HG03457 (cell line): ENCODE data around the gene DCLK1.
"Not testable (repeated sequence)": the region's sequence is repeated elsewhere in the genome, so short reads cannot be mapped to it uniquely, and the experiment has no call there.

ENCODE experiments used
- ATAC-seq: cut with Tn5 transposase; IDR thresholded peaks from one replicate; pipeline ENCODE4 v1.9.1; 2021; ENCODE audit warnings: moderate number of reproducible peaks; ENCODE audit not compliant: unreplicated experiment

DCLK1 gene

DNA sequence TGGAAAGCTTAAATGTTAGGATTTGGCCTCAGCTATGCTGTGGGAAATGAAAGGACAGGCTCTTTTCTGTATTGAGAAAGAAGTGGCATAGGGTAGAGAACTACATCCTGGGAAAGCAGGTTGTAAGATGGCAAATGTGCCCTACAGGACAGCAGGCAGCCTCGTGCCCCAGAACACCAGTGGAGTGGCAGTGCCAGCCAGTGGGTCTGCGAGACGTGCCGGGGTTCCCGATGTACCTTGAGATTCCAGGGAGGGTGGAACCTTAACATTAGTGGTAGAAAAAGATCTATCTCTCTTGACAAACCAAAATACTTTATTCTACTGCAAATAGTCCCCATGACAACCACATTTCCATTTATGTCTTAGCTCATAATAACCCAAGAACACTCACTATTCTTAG lies 42.7 kb downstream of the DCLK1 start:
- ATAC-seq, result no peak

DNA sequence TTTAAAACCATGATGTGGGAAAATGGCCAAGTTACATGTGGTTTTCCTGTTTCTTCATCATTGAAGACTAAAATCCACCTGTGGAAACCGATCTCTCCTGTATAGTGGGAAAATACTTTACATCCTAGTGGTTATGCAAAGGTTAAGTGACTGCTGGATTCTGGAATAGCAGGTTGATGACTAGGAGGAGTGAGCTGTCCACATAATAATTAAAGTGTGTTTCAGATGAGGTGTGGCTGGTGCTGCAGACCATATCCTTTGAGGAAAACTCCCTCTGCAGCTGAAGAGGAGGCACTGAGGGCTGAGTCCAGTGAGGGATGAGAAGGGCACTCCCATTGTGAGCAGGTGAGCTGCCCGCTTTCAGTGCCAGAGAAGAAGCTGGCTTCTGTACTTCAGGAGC lies 43.2 kb downstream of the DCLK1 start:
- ATAC-seq, result no peak

DNA sequence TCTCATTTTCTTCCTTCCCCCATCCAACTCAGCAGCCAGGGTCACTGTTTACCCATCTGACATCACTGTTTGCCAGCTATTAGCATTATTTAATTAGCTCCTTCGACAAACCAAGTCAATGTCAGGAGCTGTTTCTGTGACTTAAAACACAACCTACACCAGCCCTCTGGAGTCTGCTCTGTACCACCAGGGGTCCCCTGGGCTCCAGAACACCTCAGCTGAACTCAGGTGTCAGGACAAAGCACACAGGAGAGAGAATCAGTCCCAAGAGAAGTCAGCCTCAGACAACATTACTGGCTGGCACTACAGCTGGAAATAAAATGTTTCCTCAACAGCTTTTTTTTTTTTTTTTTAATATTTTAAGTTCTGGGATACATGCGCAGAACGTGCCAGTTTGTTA lies 45.1 kb downstream of the DCLK1 start:
- ATAC-seq, result no peak

DNA sequence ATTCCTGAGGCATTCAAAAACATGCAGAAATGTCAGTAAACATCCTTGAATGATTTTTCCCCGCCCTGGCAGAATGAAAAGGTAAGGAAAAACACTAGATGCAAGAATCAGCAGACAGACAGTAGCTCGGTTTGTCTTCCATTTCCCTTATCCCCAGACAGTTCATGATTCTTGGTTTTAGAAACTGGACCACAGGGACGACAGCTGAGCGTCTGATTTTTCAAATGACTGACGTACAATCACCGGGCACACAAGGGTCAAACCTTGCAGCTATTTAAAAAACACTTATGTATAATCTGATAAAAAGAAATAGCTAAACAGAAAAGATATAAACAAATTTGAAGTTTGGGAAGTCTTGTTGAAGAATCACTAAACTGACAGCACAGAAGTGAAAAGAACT lies 47.1 kb downstream of the DCLK1 start:
- ATAC-seq, result no peak

DNA sequence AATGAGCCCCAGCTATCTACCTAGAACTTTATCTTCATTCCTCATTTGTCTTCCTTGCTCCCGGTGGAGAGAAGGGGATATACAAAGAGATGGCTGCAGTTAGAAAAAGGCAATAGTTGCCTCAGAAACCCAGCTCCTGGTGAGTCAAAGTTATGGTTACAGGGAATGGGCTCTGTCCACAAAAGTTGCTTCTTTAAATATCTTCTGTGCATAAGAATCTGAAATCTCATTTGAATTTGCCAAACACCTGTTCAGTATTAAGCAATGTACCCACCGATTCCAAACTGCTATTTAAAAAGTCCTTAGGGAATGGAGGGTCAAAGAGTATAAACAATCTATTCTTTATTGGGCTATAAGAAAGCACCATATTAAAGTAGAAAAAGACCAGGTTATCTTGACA lies 48.4 kb downstream of the DCLK1 start:
- no peak for ATAC-seq

DNA sequence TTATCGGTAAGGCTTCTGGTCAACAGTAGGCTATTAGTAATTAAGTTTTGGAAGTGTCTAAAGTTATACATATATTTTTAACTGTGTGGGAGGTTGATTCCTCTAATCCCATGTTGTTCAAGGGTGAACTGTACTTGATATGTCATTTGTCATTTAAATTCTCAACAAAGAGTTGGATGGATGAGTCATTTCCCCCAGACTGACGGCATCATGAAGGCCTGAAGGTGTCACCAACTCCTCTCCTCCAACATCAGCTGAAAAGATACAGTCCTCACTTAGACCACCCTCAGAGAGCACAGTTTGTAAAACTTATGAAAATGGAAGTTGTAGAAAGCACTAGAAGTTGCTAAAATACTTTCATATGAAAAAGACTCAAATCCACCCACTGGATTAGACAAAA lies 48.8 kb downstream of the DCLK1 start:
- ATAC-seq, result no peak

DNA sequence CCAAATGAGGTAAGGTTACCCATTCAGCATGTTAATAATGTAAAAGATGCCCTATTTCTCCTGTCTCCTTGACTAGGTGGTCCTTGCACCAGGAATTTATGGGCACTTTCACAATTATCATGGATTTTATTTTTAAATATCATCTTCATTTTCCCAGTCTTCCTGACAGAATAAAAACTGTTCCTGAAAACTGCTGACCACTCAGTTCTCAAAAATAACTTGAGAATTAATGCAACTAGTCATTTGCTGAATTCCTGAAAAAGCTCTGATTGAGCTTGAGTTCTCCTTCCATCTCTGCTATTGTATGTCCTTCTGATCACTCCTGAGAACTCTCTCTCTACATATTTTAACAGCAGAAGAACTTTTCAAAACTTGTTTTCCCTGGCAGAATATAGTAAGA lies 55.0 kb downstream of the DCLK1 start:
- ATAC-seq, result no peak

DNA sequence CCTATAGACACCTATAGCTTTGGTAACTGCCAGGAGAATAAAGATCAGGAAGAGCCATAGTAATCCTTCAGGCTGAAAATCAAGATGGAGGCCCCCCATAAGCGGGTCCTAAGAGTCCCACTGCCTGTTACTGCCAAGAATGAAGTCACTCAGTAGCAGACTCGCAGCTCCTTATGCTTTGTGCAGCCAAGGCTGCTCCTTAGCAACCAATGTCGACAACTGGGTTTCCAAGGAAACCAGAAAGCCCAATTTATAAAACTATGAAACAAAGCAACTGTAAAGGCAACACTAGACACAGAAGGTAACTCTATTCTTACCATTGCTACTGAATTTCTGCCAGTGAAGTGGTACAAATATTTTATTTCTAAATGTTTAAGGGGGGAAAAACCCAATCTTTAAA lies 56.5 kb downstream of the DCLK1 start:
- ATAC-seq, result no peak

DNA sequence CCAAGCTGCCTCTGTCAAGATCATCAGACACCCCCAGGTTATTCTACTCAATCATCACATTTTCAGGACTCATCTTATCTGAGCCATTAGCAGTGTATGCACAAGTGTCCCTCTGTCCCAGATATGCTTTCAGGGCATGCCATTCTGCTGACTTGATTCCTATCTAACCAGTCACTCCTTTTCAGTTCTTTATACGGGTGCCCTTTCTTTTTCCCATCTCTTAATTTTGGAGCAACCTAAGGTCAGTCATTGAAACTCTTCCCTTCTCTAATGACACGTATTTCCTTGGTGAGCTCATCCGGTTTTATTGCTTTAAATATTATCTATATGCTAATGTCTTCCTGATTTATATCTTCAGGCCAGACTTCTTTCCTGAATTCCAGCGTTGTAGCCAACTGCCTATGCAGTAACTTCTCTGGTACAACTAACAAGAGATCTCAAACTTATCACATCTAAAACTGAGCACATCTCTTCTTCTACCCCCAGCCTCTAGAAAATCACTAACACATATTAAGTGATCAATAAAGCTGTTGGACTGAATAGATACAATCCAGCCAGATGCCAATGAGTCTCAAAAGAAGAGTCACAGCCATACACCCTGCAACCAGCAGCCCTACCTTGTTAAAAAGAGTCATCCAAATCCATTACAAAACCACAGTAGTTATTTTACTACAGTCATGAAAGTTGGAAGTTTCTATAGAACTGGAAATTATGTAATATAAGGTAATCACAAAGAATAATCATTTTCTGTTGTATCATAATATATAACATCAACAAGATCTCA lies 58.8 kb downstream of the DCLK1 start:
- no peak for ATAC-seq

DNA sequence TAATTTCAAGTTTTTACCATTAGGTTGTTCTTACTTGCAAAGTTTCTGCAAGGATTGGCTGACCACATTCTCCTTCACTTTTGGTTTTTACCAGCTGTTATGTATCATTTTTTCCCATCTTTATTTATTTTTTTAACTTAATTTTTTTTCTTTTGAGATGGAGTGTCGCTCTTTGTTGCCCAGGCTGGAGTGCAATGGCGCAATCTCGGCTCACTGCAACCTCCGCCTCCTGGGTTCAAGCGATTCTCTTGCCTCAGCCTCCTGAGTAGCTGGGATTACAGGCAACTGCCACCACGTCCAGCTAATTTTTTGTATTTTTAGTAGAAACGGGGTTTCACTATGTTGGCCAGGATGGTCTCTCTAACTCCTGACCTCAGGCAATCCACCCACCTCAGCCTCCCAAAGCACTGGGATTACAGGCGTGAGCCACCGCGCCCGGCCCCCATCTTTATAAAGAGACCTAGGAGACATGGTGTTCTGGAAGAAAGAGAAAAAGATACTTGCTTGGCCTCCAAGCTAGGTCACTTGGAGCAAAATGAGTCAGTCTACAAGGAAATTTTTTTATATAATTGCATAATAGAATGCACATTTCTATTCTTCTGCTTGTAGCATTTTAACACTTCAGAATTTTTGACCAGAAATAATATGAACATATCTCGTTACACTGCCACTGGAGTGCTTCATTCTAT lies 60.5 kb downstream of the DCLK1 start:
- not testable (repeated sequence) for ATAC-seq

DNA sequence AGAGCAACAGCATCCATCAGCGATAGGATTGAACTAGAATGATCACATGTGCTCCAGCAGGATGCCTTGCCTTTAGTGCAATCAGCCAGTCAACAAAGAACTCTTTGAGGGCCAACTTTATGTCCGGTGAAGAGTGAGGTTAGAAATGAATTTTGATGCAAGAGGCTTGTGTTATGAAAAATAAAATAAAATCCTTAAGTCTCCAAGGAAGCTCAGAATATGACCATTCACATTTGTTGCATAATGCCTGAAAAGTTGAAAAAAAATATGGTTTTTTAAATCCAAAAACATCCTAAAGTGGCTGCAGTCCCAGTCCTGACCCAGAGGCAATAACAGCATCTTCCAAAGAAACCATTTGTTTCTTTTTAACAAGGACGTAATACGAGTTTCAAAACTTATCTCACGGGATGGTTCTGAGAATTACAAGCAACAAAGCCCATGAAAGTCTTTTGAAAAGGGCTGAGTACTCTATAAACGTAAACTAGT lies 61.3 kb downstream of the DCLK1 start:
- ATAC-seq, result no peak

DNA sequence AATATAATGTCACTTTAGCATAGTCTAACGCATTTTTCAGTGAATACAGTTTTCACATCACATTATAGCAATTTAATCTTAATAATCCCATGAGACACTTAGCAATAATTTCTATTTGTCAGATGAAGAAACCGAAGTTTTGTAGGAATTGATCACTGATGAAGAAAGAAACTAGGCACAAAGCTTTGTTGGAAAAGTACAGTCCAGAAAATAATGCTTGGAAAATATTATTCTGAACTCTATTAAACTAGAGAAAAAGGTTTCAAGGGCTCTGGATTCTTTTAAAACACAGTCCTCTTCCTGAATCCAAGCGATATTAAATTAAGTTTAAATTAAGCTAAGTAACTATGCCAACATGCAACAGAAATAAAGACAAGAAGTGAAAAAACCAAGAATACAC lies 62.2 kb downstream of the DCLK1 start:
- ATAC-seq, result no peak

DNA sequence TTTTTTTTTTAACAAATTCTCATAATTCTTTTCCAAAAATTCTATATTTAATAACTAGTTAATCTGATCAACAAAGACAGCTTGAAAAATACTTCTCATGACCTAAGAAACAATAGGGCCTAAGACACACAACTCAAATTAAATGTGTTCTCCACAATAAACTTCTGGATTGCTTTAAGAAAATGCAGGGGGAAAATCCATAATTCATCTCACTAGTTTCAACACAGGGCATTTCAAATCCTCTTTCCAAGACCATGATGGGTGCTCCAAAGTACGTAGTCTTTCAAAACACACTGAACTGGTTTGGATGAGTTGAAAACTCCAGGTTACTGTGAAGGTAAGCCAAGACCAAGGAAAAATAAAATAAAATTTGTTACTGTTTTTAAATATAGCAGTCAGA lies 62.6 kb downstream of the DCLK1 start:
- ATAC-seq, result no peak

DNA sequence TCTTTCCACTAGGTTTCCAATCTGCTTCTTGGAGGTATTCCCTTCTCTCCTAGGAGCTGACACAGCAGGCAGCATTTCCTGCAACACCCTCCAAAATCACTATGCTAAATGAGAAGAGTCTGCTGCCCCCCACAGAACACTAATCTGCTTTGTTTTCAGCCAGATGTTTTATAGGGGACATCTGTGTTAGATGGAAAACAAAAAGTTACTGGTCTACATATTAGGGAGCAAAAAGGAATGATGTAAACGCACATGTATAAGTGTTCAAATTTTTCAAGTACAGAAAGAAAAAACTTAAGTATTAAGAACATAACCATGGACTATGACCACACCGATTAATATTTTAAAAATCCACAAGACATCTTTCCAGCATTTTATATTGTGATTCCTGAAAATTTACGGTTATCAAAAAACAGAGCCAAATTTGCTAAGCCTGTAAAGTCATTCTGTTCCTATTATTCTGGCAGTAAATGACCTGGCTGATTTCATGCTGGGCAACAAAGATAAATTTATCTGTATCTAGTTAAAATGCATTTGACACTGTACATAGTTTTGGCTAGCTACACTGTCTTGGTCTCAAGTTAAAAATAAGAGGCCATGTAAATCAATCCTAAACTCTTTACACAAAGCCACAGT lies 63.3 kb downstream of the DCLK1 start:
- ATAC-seq, result no peak

DNA sequence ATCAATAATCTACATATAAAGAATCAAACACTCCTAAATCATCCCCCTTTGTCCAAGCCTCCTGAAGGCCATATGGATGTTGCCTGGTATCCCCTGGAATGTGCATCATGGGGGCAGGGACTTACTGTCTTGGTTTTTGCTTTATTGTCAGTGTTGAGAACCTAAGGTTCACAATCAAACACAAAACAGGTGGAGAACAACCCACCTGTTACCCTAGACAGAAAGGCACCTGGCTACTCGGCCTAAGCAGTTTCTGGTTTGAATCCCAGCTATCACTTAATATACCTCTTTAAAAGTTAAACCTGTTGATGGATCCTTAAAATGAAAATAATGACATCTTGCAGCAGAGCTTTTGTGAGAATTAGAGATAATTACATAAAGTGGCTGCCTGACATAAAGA lies 68.9 kb downstream of the DCLK1 start:
- ATAC-seq, result no peak

DNA sequence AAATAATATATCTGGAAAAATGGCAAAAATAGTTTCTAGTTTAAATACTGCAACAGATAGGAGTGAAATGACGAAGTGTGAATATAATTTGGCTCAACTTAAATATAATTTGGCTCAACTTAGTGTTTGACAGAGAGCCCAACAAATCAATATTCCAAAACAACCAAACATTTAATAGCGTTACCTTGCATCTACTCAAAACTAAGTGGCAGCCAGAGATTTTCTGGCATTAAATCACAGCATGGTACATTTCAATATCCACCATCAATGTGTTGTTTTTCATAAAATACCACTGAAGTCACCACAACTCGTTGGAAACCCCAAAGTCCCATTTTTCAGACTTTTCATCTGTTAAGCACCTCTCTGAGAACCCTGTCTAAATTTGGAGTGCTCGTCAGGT lies 69.6 kb downstream of the DCLK1 start:
- ATAC-seq, result no peak

DNA sequence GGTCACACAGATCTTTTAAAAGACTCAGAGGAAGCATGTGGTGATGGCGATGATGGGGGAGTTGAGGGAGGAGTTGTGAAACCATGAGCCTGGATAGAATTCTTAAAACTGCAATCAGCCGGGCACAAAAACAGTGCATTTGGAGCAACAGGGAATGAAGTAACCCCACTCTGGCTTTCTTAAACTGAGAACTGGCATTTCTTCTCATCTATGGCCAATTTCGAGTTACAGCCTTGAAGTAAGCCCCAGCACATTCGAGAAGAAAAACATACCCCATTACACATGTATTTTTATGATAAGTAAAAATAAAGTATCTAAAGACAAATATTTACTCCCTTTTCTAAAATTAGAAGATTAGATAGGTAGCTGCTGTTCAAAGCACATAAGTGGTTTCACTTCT lies 70.1 kb downstream of the DCLK1 start:
- ATAC-seq, result no peak

DNA sequence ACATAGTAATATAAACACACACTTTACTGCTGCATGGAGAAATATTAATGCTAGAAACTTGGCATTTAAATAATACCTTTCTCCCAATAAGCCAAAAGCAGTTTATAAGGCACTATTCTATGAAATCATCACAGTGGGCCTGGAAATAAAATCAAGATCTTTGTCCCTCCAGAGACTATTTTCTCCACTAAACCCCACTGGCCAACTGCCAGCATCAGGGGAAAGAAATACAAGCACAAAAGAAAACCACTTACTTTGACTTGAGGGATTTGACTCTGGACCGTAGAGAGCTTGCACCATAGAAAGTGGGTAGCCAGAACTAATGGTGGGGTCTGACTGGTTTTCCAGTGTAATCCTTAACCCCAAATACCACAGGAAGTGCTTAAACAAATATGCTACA lies 71.9 kb downstream of the DCLK1 start:
- no peak for ATAC-seq

DNA sequence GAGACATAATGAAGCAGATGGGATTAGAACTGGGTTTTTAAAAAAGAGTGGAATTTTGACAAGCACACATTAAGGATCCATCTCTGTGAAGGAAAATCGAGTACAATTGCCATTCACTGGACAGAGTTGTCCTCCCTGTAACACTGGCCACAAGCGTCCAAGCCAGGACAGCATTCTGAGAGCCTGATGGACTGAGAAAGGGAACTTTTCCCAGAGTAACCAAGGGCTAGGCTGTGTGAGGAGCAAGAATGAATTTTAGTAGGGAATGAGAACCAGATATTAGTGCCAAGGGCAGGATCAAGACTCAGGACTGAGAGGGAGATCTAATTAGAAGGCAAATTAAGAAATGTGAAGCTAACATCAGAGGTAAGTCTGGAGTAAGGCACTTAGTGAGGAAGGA lies 73.1 kb downstream of the DCLK1 start:
- ATAC-seq, result no peak

DNA sequence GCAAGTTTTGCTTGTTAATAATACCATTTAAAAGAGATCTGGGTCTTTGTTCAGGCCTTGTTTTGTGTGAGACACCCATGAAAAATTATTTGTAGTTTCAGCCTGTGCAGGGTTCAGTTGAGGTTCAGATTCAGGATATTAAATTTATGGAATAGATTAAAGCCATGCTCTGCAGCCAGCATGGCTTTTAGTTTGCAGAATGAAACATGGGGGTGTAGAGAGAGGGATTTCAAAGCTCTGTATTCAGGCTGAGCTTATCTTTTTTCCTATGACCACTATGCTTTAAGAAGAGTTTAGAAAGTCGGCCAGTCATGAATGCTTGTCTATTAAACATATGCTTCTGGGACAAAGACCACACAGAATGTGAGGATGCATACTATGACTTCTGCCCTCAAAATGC lies 73.6 kb downstream of the DCLK1 start:
- no peak for ATAC-seq

DNA sequence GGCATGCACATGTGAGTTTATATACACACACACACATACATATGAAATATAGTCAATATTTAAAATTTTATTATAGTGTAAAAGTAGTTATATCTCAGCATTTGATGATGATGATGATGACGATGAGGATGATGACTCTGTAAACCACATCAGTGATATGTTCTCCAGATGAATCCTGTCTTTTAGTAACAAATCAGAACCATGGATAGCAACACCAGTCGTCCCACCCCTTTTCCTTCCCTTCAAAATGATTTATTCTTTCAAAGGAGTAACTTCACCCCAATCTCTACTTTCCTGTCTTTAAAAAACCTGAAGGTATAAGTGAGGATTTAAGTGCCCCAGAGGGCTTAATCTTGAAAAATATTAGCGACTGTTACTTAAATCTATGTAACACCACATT lies 74.1 kb downstream of the DCLK1 start:
- no peak for ATAC-seq

DNA sequence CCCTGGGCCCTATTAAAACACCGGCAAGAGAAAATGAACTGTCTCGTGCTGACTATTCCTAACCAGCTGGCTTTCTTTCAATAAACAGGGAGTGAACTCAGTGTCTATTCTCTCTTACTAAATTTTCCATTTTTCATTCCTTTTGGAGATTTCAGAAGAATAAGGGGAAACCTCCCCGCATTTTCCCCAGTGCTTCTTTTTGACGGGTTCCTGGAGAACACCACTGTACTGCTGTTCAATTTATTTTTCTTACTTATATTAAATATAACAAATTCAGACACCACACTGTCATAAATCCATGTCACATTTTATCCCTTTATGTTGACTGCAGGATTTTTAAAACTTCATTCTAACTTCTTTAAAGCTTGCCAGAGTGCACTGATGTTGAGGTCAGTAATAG lies 75.8 kb downstream of the DCLK1 start:
- no peak for ATAC-seq
